Panc1 (cell line): ENCODE results near the gene C19orf25. TPM values are rescaled to one million over a fixed set of nuclear protein-coding genes. Genes with fewer than 3 reads are reported as not detected.

ENCODE experiments used
- ATAC-seq: fragments of 200-7000 bp; cut with Tn5 transposase; 2 replicates; pipeline ENCODE4 v1.9.1; 2020; ENCODE audit warnings: mild to moderate bottlenecking, moderate library complexity
- BruUV-seq: library from RNA; stranded (reverse); fragments of 400-500 nt; replicated peaks from 2 replicates; lab custom pipeline; 2021; lab: Mats Ljungman, UMichigan
- CTCF ChIA-PET: fragments of 300-600 bp; sonication (Branson Sonifier 250); formaldehyde crosslinking; loops from one replicate; lab custom pipeline; 2022; ENCODE audit warnings: antibody characterized with exemption; lab: Charles Lee
- POLR2A ChIA-PET: fragments of 300-600 bp; sonication (Branson Sonifier 250); formaldehyde crosslinking; loops from one replicate; lab custom pipeline; 2022; ENCODE audit warnings: antibody characterized with exemption; lab: Charles Lee
- DNase-seq: peaks from one replicate; pipeline ENCODE4 v3.0.0-alpha.2; 2010; ENCODE audit warnings: low read depth, low spot score
- H3K27ac ChIP-seq: 2 replicates; pipeline ENCODE4 v1.5.1; 2011; ENCODE audit warnings: mild to moderate bottlenecking, low read length, inconsistent platforms
- H3K27me3 ChIP-seq: fragments of 200-500 bp; sonication (Bioruptor generic); 2 replicates; pipeline ENCODE4 v1.6.0; 2014; ENCODE audit warnings: low read length, inconsistent platforms; ENCODE audit not compliant: control insufficient read depth, insufficient read depth
- H3K36me3 ChIP-seq: fragments of 200-500 bp; sonication (Bioruptor generic); 2 replicates; pipeline ENCODE4 v1.5.1; 2014; ENCODE audit warnings: inconsistent platforms, mild to moderate bottlenecking, low read length, moderate library complexity; ENCODE audit not compliant: control insufficient read depth, insufficient read depth
- H3K4me1 ChIP-seq: 2 replicates; pipeline ENCODE4 v1.5.1; 2011; ENCODE audit warnings: inconsistent platforms, mild to moderate bottlenecking, low read length, moderate library complexity; ENCODE audit not compliant: control insufficient read depth, insufficient read depth
- H3K4me3 ChIP-seq, 2 experiments: 2 replicates each; pipeline ENCODE4 v1.5.1; 2011 to 2012; ENCODE audit warnings: low read depth in 2 of 2, low read length in 2 of 2, mild to moderate bottlenecking in 2 of 2, inconsistent platforms in 1 of 2, moderate library complexity in 1 of 2
- H3K9me3 ChIP-seq: fragments of 200-500 bp; sonication (Bioruptor generic); 2 replicates; pipeline ENCODE4 v1.5.1; 2014; ENCODE audit warnings: low read depth, mild to moderate bottlenecking, inconsistent platforms, low read length, moderate library complexity; ENCODE audit not compliant: control insufficient read depth, insufficient read depth
- POLR2AphosphoS5 ChIP-seq: IDR thresholded peaks from 2 replicates; pipeline ENCODE4 v1.6.1; 2012; ENCODE audit warnings: mild to moderate bottlenecking, low read depth, low read length, moderate library complexity
- SIN3A ChIP-seq: IDR thresholded peaks from 2 replicates; pipeline ENCODE4 v1.6.1; 2012; ENCODE audit warnings: low read depth, mild to moderate bottlenecking, low read length, moderate library complexity, borderline replicate concordance; ENCODE audit not compliant: insufficient read depth
- TCF7L2 ChIP-seq: IDR thresholded peaks from 2 replicates; pipeline ENCODE4 v1.6.1; 2011; ENCODE audit warnings: mild to moderate bottlenecking, low read depth, low read length, inconsistent platforms
- in situ Hi-C: cut with HindIII; loops from 2 replicates; pipeline ENCODE4 v1.10.0; 2016; ENCODE audit warnings: low sequenced_read_pairs, low pct_unique_long_range_greater_than_20kb
- intact Hi-C: fragments of 100-400 bp; cut with micrococcal nuclease; formaldehyde crosslinking; loops from one replicate; pipeline ENCODE4 v1.10.0; 2022; ENCODE audit not compliant: unreplicated experiment
- total RNA-seq: library from RNA; stranded (reverse); gene quantifications from one replicate; pipeline ENCODE4 v1.2.1, GENCODE V29; 2021; ENCODE audit not compliant: unreplicated experiment
- TF ChIP-seq, protein P1 (sequence below): fragments of 450-650 bp; IDR thresholded peaks from 2 replicates; pipeline ENCODE4 v1.5.1; 2017; ENCODE audit warnings: mild to moderate bottlenecking
- TF ChIP-seq, protein P2 (sequence below), 2 experiments: IDR thresholded peaks; 2 replicates each; pipeline ENCODE4 v1.6.1; 2011 to 2012; ENCODE audit warnings: low read depth in 2 of 2, control low read depth in 1 of 2, low read length in 1 of 2, mild to moderate bottlenecking in 1 of 2, moderate library complexity in 1 of 2; ENCODE audit not compliant: insufficient read depth in 1 of 2

The C19orf25 gene
- total RNA-seq, 1 experiment from 2014 or later = 34.7 TPM

DNA sequence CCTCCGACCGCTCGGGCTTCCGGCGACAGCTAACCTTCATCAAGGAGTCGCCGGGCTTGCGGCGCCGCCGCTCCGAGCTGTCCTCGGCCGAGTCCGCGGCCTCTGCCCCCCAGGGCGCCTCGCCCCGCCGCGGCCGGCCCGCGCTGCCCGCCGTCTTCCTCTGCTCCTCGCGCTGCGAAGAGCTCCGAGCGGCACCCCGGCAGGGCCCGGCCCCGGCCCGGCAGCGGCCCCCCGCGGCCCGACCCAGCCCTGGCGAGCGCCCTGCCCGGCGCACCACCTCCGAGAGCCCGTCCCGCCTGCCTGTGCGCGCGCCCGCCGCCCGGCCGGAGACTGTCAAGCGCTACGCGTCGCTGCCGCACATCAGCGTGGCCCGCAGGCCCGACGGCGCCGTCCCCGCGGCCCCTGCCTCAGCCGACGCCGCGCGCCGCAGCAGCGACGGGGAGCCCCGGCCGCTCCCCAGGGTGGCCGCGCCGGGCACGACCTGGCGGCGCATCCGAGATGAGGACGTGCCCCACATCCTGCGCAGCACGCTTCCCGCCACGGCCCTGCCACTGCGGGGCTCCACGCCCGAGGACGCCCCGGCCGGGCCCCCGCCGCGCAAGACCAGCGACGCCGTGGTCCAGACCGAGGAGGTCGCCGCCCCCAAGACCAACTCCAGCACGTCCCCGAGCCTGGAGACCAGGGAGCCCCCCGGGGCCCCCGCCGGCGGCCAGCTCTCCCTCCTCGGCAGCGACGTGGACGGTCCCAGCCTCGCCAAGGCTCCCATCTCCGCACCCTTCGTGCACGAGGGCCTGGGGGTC is 9.6 kb downstream of the C19orf25 start:
- ChIA-PET CTCF (no interaction called here), POLR2A (no interaction called here)
- intact Hi-C loops (no loop called here), in situ Hi-C loops (no loop called here)
- Histone ChIP-seq H3K4me1 (no peaks in the 10 kb centered on the region), H3K36me3 (no peaks in the 10 kb centered on the region), H3K4me3 (no peak overlapping the region), H3K9me3 (no peaks in the 10 kb centered on the region), H3K27ac (no peak overlapping the region), H3K27me3 (no peaks in the 10 kb centered on the region)
- BruUV-seq = no TSS peak
- ATAC-seq (no peak), DNase-seq (no peak)
- TF ChIP-seq, protein P1, sequence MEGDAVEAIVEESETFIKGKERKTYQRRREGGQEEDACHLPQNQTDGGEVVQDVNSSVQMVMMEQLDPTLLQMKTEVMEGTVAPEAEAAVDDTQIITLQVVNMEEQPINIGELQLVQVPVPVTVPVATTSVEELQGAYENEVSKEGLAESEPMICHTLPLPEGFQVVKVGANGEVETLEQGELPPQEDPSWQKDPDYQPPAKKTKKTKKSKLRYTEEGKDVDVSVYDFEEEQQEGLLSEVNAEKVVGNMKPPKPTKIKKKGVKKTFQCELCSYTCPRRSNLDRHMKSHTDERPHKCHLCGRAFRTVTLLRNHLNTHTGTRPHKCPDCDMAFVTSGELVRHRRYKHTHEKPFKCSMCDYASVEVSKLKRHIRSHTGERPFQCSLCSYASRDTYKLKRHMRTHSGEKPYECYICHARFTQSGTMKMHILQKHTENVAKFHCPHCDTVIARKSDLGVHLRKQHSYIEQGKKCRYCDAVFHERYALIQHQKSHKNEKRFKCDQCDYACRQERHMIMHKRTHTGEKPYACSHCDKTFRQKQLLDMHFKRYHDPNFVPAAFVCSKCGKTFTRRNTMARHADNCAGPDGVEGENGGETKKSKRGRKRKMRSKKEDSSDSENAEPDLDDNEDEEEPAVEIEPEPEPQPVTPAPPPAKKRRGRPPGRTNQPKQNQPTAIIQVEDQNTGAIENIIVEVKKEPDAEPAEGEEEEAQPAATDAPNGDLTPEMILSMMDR = no peak
- TF ChIP-seq TCF7L2 = no peak
- TF ChIP-seq, protein P2, sequence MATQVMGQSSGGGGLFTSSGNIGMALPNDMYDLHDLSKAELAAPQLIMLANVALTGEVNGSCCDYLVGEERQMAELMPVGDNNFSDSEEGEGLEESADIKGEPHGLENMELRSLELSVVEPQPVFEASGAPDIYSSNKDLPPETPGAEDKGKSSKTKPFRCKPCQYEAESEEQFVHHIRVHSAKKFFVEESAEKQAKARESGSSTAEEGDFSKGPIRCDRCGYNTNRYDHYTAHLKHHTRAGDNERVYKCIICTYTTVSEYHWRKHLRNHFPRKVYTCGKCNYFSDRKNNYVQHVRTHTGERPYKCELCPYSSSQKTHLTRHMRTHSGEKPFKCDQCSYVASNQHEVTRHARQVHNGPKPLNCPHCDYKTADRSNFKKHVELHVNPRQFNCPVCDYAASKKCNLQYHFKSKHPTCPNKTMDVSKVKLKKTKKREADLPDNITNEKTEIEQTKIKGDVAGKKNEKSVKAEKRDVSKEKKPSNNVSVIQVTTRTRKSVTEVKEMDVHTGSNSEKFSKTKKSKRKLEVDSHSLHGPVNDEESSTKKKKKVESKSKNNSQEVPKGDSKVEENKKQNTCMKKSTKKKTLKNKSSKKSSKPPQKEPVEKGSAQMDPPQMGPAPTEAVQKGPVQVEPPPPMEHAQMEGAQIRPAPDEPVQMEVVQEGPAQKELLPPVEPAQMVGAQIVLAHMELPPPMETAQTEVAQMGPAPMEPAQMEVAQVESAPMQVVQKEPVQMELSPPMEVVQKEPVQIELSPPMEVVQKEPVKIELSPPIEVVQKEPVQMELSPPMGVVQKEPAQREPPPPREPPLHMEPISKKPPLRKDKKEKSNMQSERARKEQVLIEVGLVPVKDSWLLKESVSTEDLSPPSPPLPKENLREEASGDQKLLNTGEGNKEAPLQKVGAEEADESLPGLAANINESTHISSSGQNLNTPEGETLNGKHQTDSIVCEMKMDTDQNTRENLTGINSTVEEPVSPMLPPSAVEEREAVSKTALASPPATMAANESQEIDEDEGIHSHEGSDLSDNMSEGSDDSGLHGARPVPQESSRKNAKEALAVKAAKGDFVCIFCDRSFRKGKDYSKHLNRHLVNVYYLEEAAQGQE (IDR thresholded peaks at IDR 0.05; ENCODE audit: insufficient read depth in 1 of 2, low read depth in 2 of 2, low read length in 1 of 2) = no peak
- TF ChIP-seq SIN3A = no peak
- TF ChIP-seq POLR2AphosphoS5 = no peak

DNA sequence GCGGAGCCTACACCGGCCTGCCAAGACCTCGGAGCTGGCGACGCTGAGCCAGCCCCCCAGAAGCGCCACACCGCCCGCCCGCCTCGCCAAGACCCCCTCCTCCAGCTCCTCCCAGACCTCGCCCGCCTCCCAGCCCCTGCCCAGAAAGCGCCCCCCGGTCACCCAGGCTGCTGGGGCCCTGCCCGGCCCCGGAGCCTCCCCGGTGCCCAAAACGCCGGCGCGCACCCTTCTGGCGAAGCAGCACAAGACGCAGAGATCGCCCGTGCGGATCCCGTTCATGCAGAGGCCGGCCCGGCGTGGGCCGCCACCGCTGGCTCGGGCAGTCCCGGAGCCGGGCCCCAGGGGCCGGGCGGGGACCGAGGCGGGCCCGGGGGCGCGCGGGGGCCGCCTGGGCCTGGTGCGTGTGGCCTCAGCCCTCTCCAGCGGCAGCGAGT is 10.2 kb downstream of the C19orf25 start:
- Histone ChIP-seq H3K27me3 (no peaks in the 10 kb centered on the region), H3K9me3 (no peaks in the 10 kb centered on the region), H3K4me3 (no peak overlapping the region), H3K36me3 (no peaks in the 10 kb centered on the region), H3K4me1 (no peaks in the 10 kb centered on the region), H3K27ac (no peak overlapping the region)
- DNase-seq (no peak), ATAC-seq (no peak)
- BruUV-seq = no TSS peak
- TF ChIP-seq POLR2AphosphoS5 (no peak), TCF7L2 (no peak)
- POLR2A ChIA-PET = no interaction called here
- CTCF ChIA-PET = no interaction called here
- intact Hi-C loops (no loop called here), in situ Hi-C loops (no loop called here)

DNA sequence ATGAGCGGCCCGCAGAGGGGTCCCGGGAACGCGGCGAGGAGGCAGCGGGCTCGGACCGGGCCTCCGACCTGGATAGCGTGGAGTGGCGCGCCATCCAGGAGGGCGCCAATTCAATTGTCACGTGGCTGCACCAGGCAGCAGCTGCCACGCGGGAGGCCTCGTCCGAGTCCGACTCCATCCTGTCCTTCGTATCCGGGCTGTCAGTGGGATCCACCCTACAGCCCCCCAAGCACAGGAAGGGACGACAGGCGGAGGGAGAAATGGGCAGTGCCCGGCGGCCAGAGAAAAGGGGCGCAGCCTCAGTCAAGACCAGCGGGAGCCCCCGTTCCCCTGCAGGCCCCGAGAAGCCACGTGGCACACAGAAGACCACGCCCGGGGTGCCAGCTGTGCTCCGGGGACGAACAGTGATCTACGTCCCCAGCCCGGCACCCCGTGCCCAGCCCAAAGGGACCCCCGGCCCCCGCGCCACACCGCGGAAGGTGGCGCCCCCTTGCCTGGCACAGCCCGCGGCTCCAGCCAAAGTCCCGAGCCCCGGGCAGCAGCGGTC is 10.7 kb downstream of the C19orf25 start:
- Histone ChIP-seq H3K36me3 (no peaks in the 10 kb centered on the region), H3K9me3 (no peaks in the 10 kb centered on the region), H3K4me3 (no peak overlapping the region), H3K27me3 (no peaks in the 10 kb centered on the region), H3K4me1 (no peaks in the 10 kb centered on the region), H3K27ac (no peak overlapping the region)
- TF ChIP-seq, protein P1 = no peak
- TF ChIP-seq SIN3A = no peak
- no peak for TF ChIP-seq TCF7L2
- TF ChIP-seq, protein P2 (IDR thresholded peaks at IDR 0.05; ENCODE audit: insufficient read depth in 1 of 2, low read depth in 2 of 2, low read length in 1 of 2) = no peak
- TF ChIP-seq POLR2AphosphoS5 = no peak
- DNase-seq (no peak), ATAC-seq (no peak)
- ChIA-PET CTCF (no interaction called here), POLR2A (no interaction called here)
- no TSS peak for BruUV-seq
- intact Hi-C loops (no loop called here), in situ Hi-C loops (no loop called here)
